ENCODE data around the gene LRBA.

LRBA gene

DNA sequence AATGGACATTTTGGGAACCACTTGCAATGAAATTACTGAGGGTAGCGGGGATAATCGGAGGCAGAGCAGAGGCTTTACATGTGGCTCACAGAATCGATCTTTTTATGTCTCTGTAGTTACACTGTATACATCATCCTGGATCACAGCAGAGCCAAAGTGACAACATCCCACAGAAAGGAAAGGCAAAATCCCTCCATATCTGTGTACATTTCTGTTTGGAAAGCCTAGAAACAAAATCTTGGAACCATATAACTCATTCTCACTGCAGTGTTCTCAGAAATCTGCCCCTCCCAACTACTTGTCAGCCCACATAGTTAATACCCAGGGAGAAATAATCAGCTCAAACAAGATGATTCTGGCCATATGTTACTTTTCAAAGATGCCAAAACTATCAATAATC is 725.2 kb downstream of the LRBA start:
- TF ChIP-seq, protein P1, sequence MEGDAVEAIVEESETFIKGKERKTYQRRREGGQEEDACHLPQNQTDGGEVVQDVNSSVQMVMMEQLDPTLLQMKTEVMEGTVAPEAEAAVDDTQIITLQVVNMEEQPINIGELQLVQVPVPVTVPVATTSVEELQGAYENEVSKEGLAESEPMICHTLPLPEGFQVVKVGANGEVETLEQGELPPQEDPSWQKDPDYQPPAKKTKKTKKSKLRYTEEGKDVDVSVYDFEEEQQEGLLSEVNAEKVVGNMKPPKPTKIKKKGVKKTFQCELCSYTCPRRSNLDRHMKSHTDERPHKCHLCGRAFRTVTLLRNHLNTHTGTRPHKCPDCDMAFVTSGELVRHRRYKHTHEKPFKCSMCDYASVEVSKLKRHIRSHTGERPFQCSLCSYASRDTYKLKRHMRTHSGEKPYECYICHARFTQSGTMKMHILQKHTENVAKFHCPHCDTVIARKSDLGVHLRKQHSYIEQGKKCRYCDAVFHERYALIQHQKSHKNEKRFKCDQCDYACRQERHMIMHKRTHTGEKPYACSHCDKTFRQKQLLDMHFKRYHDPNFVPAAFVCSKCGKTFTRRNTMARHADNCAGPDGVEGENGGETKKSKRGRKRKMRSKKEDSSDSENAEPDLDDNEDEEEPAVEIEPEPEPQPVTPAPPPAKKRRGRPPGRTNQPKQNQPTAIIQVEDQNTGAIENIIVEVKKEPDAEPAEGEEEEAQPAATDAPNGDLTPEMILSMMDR (conservative IDR thresholded peaks at IDR 0.05), result no peak
- no peak overlapping the region for H3K27ac ChIP-seq

DNA sequence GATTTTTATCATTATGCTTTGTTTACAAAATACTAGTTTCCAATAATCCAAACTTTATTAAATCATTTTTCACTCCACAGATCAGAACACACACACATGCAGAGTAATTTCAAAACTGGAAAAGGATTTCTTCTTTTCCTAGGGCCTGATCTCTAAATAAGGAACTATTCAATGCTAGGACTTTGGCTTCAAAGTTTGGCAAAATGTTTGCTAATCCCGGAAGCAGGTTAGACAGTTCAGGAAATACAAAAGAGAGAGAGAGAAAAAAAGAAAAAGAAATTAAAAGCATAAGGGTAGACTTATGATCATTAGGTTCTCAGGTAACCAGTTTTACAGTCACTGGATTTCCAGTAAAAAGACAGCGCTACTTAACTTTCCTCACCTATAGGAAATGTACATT is 725.9 kb downstream of the LRBA start:
- TF ChIP-seq, protein P1 (conservative IDR thresholded peaks at IDR 0.05), result no peak
- H3K27ac ChIP-seq, result no peak overlapping the region

DNA sequence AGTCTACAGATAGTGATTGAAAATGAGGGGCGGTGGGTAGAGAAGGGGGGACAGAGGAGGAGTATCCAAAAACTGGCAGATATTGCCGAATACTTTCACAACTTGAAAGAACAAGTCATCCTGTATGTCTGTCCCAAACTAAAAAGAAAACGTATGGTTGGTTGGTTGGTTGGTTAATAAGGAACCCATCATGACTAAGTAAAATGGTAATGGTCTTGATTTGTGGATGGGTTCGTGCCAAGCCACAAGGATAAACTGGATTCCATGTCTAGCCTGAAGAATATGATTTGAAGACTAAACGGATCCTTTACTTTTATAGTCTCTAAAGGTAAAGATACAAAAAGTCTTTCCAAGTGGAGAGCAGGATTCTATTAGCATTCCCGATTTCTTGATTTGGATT is 728.4 kb downstream of the LRBA start:
- TF ChIP-seq, protein P1 (conservative IDR thresholded peaks at IDR 0.05), result no peak

DNA sequence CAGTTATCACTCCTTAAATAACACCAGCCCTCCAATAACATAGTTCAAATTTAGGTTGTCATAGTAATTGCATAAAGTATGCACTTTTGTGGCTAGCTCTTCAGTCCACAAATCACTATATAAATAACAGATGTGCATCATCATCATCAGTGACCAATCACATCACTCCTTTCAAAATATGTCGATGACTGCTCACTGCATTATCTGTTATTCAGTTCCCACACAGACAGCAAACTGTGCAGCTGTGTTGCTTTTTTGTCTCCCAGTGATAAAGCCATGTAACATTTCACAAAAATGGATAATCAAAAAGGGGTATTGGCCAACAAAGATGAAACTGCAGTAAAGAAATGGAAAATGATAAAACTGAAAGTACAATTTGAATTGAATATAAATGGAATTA is 731.4 kb downstream of the LRBA start:
- TF ChIP-seq, protein P1 (conservative IDR thresholded peaks at IDR 0.05), result no peak
- H3K27ac ChIP-seq, result no peak overlapping the region

More for the DNA sequence above, 728.4 kb downstream of the LRBA start:
- H3K27ac ChIP-seq, result no peak overlapping the region

DNA sequence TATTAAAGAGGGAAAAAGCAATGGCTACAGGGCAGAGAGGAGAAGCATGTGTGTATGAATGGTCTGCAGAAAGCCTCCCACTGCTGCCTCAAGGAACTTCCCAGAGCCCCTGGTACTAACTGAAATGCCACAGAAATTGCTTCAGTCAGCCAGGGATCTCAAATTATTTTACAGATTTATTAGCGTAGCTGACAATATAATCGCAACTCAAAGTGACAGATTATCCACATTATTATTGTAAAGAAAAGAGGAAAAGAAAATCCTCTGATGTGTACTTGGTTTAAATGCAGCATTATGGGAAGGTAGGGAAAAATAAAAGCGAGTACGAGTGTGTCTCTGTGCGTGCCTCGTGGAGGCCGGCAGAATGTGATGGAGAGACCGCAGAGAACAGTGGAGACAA is 734.1 kb downstream of the LRBA start:
- TF ChIP-seq, protein P1 (conservative IDR thresholded peaks at IDR 0.05), result no peak
- no peak overlapping the region for H3K27ac ChIP-seq

DNA sequence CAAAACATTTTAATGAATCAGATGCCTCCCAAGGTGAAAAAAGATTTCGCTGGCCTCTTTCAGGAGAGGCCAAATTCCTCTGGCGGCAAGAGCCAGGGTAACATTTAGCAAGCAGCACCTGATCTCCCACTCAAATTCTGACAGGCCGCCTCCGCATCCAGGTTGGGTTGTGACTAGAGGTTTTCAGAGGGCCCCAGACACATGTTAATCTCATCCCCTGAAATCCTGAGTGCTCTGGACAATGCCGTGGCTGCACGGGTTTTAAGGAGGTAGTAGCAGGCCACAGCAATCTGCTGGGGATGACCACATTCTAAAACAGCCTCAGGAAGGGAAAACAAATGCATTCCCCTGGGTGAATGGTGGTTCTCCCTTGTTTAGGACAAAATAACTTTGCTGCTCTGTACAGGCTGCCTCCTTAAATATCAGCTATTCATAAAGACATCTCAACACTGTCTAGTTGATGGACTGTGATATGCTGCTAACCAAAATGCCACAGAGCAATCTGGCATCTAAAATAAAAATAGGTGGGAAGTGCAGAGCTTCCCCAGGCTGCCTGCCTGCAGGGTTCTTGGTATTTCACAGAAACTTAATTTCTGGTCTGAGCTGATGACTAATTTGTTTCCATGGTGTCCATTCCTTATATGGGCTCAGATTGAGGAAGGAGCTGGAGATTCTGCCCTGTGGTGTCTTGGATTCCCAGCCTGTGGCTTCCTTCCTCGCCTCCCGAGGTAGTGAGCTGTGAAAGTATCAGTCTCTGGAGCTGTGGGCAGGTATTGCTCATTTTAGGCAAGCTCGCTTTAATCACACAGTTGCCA is 734.8 kb downstream of the LRBA start:
- TF ChIP-seq, protein P1 (conservative IDR thresholded peaks at IDR 0.05), result no peak
- no peak overlapping the region for H3K27ac ChIP-seq

DNA sequence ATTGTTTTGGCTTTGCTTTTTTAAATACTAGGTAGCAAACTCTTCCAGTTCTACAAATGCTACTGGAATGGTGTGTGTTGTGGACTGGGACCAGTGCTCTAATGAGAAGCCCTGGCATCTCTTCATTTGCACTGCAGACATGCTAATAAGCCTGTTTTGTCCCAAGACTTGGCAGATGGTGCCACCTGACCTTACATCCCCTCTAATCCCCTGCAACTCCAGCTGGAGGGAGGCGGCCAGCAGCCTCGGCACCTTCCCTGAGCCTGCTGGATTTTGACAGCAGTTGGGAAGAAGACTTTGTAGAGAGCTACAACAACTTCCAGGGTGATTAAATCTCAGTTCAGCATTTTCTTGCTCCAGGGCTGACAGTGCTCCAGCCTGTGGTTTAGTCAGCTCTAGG is 736.9 kb downstream of the LRBA start:
- TF ChIP-seq, protein P1 (conservative IDR thresholded peaks at IDR 0.05), result no peak
- no peak overlapping the region for H3K27ac ChIP-seq
